ENCODE results near the gene MARCHF9.
"Not testable (repeated sequence)": the region's sequence is repeated elsewhere in the genome, so short reads cannot be mapped to it uniquely, and the experiment has no call there.

DNA sequence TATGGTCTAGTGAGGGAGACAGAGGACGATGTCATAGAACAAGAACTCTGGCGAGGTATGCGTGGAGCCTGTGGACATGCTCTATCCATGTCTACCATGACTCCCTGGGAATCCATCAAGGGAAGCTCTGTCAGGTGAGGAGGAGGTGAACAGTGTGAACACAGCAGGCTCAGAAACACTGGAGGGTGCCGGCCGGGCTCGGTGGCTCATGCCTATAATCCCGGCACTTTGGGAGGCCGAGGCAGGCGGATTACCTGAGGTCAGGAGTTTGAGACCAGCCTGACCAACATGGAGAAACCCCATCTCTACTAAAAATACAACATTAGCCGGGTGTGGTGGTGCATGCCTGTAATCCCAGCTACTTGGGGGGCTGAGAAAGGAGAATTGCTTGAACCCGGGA lies 19.7 kb downstream of the MARCHF9 start:
- not testable (repeated sequence) for TF ChIP-seq POLR2A (IDR thresholded peaks at IDR 0.05; ENCODE audit: extremely low read depth, insufficient read length); MAX (IDR thresholded peaks at IDR 0.05; ENCODE audit: low read depth, low read length)
- TF ChIP-seq, protein P1, sequence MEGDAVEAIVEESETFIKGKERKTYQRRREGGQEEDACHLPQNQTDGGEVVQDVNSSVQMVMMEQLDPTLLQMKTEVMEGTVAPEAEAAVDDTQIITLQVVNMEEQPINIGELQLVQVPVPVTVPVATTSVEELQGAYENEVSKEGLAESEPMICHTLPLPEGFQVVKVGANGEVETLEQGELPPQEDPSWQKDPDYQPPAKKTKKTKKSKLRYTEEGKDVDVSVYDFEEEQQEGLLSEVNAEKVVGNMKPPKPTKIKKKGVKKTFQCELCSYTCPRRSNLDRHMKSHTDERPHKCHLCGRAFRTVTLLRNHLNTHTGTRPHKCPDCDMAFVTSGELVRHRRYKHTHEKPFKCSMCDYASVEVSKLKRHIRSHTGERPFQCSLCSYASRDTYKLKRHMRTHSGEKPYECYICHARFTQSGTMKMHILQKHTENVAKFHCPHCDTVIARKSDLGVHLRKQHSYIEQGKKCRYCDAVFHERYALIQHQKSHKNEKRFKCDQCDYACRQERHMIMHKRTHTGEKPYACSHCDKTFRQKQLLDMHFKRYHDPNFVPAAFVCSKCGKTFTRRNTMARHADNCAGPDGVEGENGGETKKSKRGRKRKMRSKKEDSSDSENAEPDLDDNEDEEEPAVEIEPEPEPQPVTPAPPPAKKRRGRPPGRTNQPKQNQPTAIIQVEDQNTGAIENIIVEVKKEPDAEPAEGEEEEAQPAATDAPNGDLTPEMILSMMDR (IDR thresholded peaks at IDR 0.05; ENCODE audit: low read depth, low read length): not testable (repeated sequence)

Data from NB4 (cell line).